Measurements from ENCODE around the gene TMED1. TPM values are rescaled to one million over a fixed set of nuclear protein-coding genes. Genes with fewer than 3 reads are reported as not detected.

TMED1 gene
- total and polyA plus RNA-seq, 9 of the 15 experiments (the other 6 are each of a cell fraction or from before 2014, with no cell fraction given): 0.86 to 30.2 (median 23.5) TPM

DNA sequence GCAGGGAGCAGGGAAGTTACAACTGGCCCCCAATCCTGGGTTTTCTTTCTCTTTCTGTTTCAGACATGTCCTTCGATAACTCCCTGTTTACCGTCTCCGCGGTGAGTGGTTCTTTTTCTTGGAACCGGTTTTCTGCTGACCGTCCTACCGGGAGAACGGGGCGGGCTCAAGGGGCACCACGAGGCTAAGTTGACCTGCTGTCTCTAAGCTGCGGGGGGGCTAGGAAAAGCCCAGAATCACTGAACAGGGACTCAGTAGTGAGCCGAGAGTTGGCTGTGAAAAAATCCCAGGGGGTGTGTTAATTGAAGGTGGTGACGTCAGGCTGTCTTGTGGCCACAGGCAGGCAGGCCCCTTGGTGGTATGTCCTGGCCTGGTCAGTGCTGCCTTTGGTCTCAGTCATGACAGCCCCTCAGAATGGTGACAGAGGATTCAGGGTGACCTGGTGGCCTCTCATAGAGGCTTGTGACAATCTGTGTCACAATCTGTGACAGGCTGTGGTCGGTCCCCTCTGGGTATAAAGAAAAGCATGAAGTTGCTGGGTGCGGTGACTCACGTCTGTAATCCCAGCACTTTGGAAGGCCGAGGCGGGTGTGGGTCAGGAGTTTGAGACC, 27.2 kb upstream of the TMED1 start (continued):
- TF ChIP-seq, protein P1, sequence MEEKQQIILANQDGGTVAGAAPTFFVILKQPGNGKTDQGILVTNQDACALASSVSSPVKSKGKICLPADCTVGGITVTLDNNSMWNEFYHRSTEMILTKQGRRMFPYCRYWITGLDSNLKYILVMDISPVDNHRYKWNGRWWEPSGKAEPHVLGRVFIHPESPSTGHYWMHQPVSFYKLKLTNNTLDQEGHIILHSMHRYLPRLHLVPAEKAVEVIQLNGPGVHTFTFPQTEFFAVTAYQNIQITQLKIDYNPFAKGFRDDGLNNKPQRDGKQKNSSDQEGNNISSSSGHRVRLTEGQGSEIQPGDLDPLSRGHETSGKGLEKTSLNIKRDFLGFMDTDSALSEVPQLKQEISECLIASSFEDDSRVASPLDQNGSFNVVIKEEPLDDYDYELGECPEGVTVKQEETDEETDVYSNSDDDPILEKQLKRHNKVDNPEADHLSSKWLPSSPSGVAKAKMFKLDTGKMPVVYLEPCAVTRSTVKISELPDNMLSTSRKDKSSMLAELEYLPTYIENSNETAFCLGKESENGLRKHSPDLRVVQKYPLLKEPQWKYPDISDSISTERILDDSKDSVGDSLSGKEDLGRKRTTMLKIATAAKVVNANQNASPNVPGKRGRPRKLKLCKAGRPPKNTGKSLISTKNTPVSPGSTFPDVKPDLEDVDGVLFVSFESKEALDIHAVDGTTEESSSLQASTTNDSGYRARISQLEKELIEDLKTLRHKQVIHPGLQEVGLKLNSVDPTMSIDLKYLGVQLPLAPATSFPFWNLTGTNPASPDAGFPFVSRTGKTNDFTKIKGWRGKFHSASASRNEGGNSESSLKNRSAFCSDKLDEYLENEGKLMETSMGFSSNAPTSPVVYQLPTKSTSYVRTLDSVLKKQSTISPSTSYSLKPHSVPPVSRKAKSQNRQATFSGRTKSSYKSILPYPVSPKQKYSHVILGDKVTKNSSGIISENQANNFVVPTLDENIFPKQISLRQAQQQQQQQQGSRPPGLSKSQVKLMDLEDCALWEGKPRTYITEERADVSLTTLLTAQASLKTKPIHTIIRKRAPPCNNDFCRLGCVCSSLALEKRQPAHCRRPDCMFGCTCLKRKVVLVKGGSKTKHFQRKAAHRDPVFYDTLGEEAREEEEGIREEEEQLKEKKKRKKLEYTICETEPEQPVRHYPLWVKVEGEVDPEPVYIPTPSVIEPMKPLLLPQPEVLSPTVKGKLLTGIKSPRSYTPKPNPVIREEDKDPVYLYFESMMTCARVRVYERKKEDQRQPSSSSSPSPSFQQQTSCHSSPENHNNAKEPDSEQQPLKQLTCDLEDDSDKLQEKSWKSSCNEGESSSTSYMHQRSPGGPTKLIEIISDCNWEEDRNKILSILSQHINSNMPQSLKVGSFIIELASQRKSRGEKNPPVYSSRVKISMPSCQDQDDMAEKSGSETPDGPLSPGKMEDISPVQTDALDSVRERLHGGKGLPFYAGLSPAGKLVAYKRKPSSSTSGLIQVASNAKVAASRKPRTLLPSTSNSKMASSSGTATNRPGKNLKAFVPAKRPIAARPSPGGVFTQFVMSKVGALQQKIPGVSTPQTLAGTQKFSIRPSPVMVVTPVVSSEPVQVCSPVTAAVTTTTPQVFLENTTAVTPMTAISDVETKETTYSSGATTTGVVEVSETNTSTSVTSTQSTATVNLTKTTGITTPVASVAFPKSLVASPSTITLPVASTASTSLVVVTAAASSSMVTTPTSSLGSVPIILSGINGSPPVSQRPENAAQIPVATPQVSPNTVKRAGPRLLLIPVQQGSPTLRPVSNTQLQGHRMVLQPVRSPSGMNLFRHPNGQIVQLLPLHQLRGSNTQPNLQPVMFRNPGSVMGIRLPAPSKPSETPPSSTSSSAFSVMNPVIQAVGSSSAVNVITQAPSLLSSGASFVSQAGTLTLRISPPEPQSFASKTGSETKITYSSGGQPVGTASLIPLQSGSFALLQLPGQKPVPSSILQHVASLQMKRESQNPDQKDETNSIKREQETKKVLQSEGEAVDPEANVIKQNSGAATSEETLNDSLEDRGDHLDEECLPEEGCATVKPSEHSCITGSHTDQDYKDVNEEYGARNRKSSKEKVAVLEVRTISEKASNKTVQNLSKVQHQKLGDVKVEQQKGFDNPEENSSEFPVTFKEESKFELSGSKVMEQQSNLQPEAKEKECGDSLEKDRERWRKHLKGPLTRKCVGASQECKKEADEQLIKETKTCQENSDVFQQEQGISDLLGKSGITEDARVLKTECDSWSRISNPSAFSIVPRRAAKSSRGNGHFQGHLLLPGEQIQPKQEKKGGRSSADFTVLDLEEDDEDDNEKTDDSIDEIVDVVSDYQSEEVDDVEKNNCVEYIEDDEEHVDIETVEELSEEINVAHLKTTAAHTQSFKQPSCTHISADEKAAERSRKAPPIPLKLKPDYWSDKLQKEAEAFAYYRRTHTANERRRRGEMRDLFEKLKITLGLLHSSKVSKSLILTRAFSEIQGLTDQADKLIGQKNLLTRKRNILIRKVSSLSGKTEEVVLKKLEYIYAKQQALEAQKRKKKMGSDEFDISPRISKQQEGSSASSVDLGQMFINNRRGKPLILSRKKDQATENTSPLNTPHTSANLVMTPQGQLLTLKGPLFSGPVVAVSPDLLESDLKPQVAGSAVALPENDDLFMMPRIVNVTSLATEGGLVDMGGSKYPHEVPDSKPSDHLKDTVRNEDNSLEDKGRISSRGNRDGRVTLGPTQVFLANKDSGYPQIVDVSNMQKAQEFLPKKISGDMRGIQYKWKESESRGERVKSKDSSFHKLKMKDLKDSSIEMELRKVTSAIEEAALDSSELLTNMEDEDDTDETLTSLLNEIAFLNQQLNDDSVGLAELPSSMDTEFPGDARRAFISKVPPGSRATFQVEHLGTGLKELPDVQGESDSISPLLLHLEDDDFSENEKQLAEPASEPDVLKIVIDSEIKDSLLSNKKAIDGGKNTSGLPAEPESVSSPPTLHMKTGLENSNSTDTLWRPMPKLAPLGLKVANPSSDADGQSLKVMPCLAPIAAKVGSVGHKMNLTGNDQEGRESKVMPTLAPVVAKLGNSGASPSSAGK (IDR thresholded peaks at IDR 0.05): no peak; the same call in 1 of the 2 replicates
- no peak for TF ChIP-seq COPS2 (conservative IDR thresholded peaks at IDR 0.05)
- no peak for TF ChIP-seq ZNF316 (IDR thresholded peaks at IDR 0.05)
- TF ChIP-seq ETV1 (tag; conservative IDR thresholded peaks at IDR 0.05; ENCODE audit: low read depth): 0 out of 2 replicates have a peak, but pooled peaks have one; percentile 27
- TF ChIP-seq ATF7 (IDR thresholded peaks at IDR 0.05): peak; percentile 96
- peak; percentile 64; the same call in 1 of the 2 replicates for TF ChIP-seq ADNP (tag; IDR thresholded peaks at IDR 0.05)
- TF ChIP-seq, protein P2, sequence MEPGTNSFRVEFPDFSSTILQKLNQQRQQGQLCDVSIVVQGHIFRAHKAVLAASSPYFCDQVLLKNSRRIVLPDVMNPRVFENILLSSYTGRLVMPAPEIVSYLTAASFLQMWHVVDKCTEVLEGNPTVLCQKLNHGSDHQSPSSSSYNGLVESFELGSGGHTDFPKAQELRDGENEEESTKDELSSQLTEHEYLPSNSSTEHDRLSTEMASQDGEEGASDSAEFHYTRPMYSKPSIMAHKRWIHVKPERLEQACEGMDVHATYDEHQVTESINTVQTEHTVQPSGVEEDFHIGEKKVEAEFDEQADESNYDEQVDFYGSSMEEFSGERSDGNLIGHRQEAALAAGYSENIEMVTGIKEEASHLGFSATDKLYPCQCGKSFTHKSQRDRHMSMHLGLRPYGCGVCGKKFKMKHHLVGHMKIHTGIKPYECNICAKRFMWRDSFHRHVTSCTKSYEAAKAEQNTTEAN (CRISPR knock-in tag; IDR thresholded peaks at IDR 0.05): 0 out of 2 replicates have a peak, but pooled peaks have one; percentile 27
- no peak for TF ChIP-seq FOXM1 (IDR thresholded peaks at IDR 0.05; ENCODE audit: low read depth)
- TF ChIP-seq FOXM1 (CRISPR knock-in tag; IDR thresholded peaks at IDR 0.05; ENCODE audit: low read depth): no peak
- TF ChIP-seq SMARCB1 (IDR thresholded peaks at IDR 0.05; ENCODE audit: insufficient read length, low read depth): no peak
- no peak for TF ChIP-seq NCOR1 (IDR thresholded peaks at IDR 0.05)
- no peak for TF ChIP-seq DLX4 (CRISPR knock-in tag; IDR thresholded peaks at IDR 0.05)
- TF ChIP-seq ELF1 (tag; IDR thresholded peaks at IDR 0.05): 0 out of 2 replicates have a peak, but pooled peaks have one; percentile 30
- TF ChIP-seq ZNF134 (CRISPR knock-in tag; conservative IDR thresholded peaks at IDR 0.05): no peak
- TF ChIP-seq SP1 (CRISPR knock-in tag; IDR thresholded peaks at IDR 0.05): peak; percentile 47; the same call in 1 of the 2 replicates
- no peak for TF ChIP-seq SLC30A9 (CRISPR knock-in tag; IDR thresholded peaks at IDR 0.05)

Data from K562 (cell line).